Measurements from ENCODE around the gene LIX1.

The LIX1 gene

DNA sequence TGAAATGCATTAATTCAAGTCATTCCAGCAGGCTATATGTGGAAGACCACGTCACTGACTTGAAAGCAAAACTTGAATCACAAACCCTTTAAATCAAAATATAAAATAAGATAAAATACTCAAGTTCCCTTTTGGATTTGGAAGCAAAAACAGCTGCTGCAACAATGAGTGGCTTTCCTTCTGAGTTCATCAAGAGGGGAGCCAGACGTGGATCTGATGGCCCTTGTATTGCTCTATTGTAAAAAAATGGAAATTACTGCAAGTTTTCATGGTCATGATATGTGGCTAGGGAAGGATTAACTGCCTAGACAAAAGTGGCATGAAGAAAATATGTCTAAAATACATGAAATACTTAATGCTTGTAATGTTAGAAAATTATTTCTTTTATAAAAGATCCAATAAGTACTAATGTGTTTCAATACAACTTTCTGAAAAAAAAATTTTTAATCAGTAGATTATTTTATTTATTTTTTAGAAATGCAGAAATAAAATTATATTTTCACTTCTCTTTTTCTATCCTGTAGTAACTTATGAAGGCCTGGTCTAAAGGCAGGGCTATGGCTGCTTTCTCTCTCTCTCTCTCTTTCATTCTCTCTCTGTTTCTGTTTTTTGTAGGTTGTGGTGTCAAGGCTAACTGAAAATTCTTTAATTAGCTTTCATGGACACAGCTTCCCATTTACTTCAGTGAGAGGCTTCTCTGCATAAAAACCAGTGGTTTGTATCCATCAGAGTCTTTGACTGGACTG, 24.0 kb downstream of the LIX1 start:
- no peak for TF ChIP-seq CTCF (IDR thresholded peaks at IDR 0.05)

GRCh38 chr5:97115932-97116331, 26.5 kb downstream of the LIX1 start:
- TF ChIP-seq CTCF (IDR thresholded peaks at IDR 0.05) = no peak
- no peak for TF ChIP-seq ZFX (IDR thresholded peaks at IDR 0.05; ENCODE audit: borderline replicate concordance)
- H3K27ac ChIP-seq = no peak overlapping the region

More for the DNA sequence above, 24.0 kb downstream of the LIX1 start:
- H3K27ac ChIP-seq = no peak overlapping the region

GRCh38 chr5:97112230-97112629, 30.2 kb downstream of the LIX1 start:
- TF ChIP-seq CTCF (IDR thresholded peaks at IDR 0.05) = no peak
- TF ChIP-seq ZFX (IDR thresholded peaks at IDR 0.05; ENCODE audit: borderline replicate concordance) = no peak
- no peak overlapping the region for H3K27ac ChIP-seq

DNA sequence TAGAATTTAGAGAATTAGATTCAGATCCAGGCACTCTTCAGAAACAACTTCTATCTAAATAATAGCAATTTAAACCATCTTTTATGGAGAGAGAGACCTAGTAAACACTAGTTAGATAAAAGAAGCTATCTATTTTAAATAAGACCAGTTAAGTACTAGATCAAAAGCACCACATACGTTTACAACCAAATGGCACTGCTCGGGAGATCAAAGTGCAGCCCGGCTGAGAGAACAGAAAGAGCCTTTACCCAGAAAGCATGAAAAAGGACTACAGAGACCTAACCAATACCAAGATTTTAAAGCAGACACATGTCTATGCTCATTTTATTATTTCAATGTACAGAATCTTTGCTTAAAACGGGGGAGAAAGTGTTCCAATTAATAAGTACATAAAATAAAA, 30.8 kb downstream of the LIX1 start:
- TF ChIP-seq CTCF (IDR thresholded peaks at IDR 0.05) (no peak), ZFX (IDR thresholded peaks at IDR 0.05; ENCODE audit: borderline replicate concordance) (no peak)
- no peak overlapping the region for H3K27ac ChIP-seq

- TF ChIP-seq ZFX (IDR thresholded peaks at IDR 0.05; ENCODE audit: borderline replicate concordance) (no peak), CTCF (IDR thresholded peaks at IDR 0.05) (no peak)
Observed at GRCh38 chr5:97111004-97111403, 31.4 kb downstream of the LIX1 start.

GRCh38 chr5:97107318-97107717, 35.1 kb downstream of the LIX1 start:
- no peak for TF ChIP-seq CTCF (IDR thresholded peaks at IDR 0.05)
- TF ChIP-seq ZFX (IDR thresholded peaks at IDR 0.05; ENCODE audit: borderline replicate concordance) = no peak

More at GRCh38 chr5:97111004-97111403, 31.4 kb downstream of the LIX1 start:
- H3K27ac ChIP-seq = no peak overlapping the region

DNA sequence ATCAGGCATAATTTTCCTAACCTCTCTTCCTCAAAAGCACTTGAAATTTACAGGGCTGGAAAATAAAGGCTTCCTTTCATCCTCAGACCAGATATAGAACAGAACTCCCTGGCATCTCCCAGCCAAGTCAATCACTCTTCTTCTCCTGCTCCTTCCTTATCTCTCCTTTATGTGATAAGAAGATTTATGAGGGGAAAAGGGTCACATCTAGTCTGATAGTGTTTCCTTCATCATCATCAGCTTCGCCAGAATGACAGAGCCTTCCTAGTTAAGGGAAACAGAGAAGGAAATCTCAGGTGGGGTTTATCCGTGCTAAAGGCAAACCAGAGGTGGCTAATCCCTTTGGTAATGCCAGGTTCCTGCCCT, 36.2 kb downstream of the LIX1 start:
- no peak overlapping the region for H3K27ac ChIP-seq
- TF ChIP-seq CTCF (IDR thresholded peaks at IDR 0.05) = no peak
- TF ChIP-seq ZFX (IDR thresholded peaks at IDR 0.05; ENCODE audit: borderline replicate concordance) = no peak

More at GRCh38 chr5:97107318-97107717, 35.1 kb downstream of the LIX1 start:
- H3K27ac ChIP-seq = no peak overlapping the region
